GM18505 (cell line): ENCODE data around the gene OR10H3.

ENCODE experiments used
- ATAC-seq: cut with Tn5 transposase; IDR thresholded peaks from one replicate; pipeline ENCODE4 v1.9.1; 2021; ENCODE audit not compliant: unreplicated experiment
- POLR2A ChIP-seq: IDR thresholded peaks from 4 replicates; pipeline ENCODE4 v1.6.1; 2011; ENCODE audit warnings: borderline replicate concordance; ENCODE audit not compliant: insufficient read depth, insufficient read length; ENCODE audit errors: extremely low read depth

Gene OR10H3

GRCh38 chr19:15737722-15738121, at the start of gene OR10H3:
Gene OR10H3, plus strand, starts transcription at chr19:15737985. Its CDS starts 3,408 bp downstream, at chr19:15741393.
- no peak for ATAC-seq
- TF ChIP-seq POLR2A = no peak

GRCh38 chr19:15696654-15697194, 41.1 kb upstream of the OR10H3 start:
- TF ChIP-seq POLR2A = no peak
- no peak for ATAC-seq

GRCh38 chr19:15701757-15702533, 35.8 kb upstream of the OR10H3 start:
- no peak for ATAC-seq
- TF ChIP-seq POLR2A = no peak

- TF ChIP-seq POLR2A = no peak
- ATAC-seq = no peak
These were observed 35.3 kb upstream of the OR10H3 start for GRCh38 chr19:15702534-15702930.

DNA sequence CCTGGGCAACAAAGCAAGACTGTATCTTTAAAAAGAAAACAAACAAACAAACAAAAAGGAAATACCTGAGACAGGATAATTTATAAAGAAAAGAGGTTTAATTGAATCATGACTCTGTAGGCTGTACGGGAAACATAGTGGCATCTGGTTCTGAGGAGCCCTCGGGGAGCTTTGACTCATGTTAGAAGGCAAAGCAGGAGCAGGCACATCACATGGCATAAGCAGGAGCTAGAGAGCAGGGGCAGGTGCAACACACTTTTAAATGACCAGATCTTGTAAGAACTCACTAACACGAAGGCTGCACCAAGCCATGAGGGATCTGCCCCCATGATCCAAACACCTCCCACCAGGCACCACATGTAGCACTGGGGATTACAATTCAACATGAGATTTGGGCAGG, 23.1 kb upstream of the OR10H3 start:
- no peak for ATAC-seq
- TF ChIP-seq POLR2A = no peak

- TF ChIP-seq POLR2A = no peak
- ATAC-seq = no peak
These were observed 22.1 kb upstream of the OR10H3 start for GRCh38 chr19:15715642-15716041.

GRCh38 chr19:15717809-15718208, 20.0 kb upstream of the OR10H3 start:
- ATAC-seq = no peak

GRCh38 chr19:15721268-15721667, 16.5 kb upstream of the OR10H3 start:
- TF ChIP-seq POLR2A = no peak
- ATAC-seq = no peak

More at GRCh38 chr19:15717809-15718208, 20.0 kb upstream of the OR10H3 start:
- TF ChIP-seq POLR2A = no peak

DNA sequence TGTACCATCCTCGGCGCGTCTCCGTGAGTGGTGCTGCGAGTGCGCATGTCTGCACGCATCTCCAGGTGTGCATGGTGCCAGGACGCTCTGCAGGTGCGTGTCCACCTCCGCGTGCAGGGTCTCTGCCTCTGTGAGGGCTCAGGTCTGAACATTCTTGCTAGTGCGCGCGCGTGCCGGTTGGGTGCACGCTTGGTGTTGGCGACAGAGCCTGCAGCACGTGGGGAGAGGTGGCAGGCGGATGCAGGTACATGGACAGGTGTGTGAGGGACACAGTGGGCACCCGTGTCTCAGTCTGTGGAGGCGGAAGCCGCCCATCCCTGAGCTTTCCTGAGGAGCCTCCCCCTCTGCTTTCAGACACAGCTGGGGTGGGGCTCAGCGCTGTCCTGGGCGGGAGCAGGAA, 14.8 kb upstream of the OR10H3 start:
- no peak for TF ChIP-seq POLR2A

GRCh38 chr19:15727724-15728123, 10.1 kb upstream of the OR10H3 start, which contains the start of gene OR10H2:
Gene OR10H2, plus strand, starts transcription at chr19:15728024. Its CDS starts 20 bp downstream, at chr19:15728044.
- ATAC-seq = no peak
- TF ChIP-seq POLR2A = no peak

More for the DNA sequence above, 14.8 kb upstream of the OR10H3 start:
- no peak for ATAC-seq

- TF ChIP-seq POLR2A = no peak
- no peak for ATAC-seq
These were observed 7.2 kb upstream of the OR10H3 start for GRCh38 chr19:15730538-15730937.

- no peak for ATAC-seq
These were observed 5.4 kb upstream of the OR10H3 start for GRCh38 chr19:15732388-15732787.

DNA sequence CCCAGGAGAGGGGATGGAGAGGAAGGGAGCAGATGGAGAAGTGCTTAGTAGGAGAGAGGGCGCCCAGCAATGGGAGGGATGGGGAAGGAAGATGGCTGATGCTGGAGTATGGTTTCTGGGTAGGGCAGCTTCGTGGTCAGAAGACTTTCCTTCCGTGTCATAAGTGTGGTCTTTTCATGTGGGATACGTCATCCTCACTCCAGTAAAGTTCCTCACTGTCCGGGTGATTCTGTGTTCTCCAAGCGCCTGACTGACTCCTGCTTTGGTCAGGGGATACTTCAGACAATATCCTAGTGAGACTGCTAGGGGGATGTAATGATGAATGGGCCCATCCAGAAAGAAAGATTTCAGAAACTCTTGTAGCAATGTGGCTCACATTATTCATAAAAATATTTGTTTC, 3.9 kb upstream of the OR10H3 start:
- ATAC-seq = no peak
- no peak for TF ChIP-seq POLR2A

More at GRCh38 chr19:15732388-15732787, 5.4 kb upstream of the OR10H3 start:
- TF ChIP-seq POLR2A = no peak

- ATAC-seq = no peak
- TF ChIP-seq POLR2A = no peak
These were observed 3.0 kb downstream of the OR10H3 start for GRCh38 chr19:15740785-15741184.

DNA sequence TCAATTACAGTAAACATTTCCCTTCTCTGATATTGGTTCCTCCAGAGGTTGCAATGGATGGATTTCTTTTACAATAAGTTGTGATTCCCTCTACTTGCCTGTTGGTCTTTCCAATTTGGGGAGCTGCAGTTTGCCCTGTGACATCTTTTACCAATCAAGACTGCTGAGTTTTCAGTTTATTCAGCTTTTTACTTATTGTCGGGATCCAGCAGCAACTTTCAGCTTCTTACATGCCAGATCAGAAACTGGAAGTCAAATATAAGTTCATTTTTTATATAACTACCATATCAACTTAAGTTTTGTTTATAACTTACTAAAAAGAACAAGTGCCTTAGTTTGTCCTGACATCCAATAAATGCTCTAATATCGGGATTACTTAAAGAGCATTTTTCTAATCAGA, 10.5 kb downstream of the OR10H3 start:
- TF ChIP-seq POLR2A = no peak
- ATAC-seq = no peak

- ATAC-seq = no peak
- no peak for TF ChIP-seq POLR2A
These were observed 20.6 kb downstream of the OR10H3 start for GRCh38 chr19:15758379-15758778.
